ENCODE results near the gene NFATC2.

DNA sequence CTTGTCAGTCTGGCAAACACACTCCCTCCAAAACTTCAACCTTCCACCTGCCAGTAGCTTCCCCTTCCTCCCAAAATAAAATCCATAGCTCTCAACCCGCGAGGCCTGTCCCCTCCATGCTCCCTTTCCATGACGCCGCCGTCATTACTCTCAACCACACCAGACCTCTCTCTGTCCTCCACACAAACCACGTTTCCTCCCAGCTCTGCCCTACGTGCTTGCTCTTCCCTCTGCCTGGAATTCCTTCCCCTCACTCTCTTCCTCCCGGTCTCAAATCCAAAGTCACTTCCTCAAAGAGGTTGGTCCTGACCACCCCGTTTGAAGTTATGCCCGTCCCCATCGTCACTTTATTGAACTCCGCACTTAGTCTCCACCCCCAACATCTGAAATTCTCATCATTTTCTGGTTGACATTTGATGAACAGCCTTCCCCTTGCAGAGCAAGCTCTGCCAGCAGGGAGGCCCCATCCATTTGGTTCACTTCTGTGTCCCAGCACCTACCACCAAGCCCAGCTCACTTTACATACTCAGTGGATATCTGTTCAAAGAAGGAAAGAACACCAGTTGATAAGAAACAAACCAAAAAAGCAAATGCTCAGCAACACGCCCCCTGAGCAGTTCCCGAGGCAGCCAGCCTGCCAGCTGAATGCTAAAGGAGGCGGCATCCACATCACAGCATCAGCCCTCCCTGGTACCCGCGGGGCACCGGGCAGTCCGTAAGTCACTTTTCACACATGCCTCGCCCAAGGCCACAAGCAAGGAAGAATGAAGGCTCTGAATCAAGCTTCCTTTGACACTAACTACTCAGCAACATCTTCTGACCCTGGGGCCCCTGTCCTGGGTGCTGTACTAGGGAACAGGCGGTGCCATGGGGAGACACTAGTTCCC, 125.0 kb downstream of the NFATC2 start:
- TF ChIP-seq CTCF (IDR thresholded peaks at IDR 0.05) = no peak
- no peak for TF ChIP-seq POLR2A (IDR thresholded peaks at IDR 0.05)
